ENCODE measurements around the gene CKAP5.

Gene CKAP5

DNA sequence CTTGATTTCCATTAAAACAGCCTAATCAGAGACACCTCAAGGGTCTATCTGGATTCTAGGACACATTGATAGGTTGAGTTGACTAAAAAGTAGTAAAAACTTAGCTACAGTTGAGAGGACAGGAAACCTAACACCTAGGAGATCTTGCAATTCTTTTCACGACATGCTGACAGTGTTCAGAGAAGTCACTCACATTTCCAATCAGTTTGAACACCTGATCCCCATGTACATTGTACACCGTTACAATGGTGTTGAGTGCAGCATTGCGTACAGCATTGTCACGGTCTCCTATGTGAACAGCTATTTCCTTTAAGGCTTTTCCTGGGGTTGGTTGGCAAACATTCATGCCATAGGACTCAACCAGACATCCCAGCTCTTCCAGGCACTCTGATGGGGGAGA is 84.3 kb downstream of the CKAP5 start:
- DNase-seq, result no peak

DNA sequence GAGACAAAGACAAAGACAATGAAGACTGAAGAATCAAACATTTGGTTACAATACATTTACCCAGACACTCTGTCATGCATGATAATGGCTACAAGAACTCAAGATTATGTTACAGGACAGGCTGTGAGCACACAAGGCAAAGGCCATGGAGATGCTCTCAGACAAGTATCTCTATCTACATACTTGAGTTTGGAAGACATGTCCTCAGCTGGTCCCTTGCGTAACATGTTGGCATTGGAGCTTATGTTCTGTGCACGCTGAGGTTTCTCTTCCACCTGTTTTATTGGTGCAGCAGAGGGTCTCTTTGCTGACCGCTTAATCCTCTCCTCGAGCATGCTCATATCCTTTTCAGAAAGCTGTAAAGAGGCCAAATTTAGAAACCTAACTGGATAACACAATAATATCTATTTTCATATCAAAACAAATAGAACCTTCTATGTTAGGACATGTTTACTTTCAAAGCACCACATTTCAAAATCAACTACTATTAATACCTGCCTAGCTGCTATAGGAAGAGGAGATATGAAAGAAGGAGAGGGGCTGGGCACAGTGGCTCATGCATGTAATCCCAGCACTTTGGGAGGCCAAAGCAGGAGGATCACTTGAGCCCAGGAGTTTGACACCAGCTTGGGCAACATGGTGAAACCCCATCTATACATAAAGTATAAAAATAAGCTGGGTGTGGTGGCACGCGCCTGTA is 85.5 kb downstream of the CKAP5 start:
- no peak for DNase-seq

DNA sequence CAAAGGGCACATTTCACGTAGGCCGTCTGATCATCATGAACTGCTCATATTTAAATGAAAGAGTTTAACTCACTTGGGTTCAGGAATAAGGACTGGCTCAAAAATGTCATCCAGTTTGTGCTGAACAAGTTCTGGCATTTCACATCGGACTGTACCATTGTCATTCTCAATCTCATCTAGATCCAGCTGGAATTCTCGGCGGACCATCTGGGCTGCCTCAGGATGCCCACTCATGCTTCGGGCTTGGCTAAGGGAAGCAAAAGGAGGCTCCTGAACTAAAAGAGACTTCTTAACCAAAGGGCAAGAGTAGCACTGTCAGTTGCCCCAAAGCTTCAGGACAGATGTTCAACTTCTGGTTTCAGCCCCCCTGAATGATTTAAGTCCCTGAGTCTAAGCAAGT is 86.9 kb downstream of the CKAP5 start:
- DNase-seq, result no peak

DNA sequence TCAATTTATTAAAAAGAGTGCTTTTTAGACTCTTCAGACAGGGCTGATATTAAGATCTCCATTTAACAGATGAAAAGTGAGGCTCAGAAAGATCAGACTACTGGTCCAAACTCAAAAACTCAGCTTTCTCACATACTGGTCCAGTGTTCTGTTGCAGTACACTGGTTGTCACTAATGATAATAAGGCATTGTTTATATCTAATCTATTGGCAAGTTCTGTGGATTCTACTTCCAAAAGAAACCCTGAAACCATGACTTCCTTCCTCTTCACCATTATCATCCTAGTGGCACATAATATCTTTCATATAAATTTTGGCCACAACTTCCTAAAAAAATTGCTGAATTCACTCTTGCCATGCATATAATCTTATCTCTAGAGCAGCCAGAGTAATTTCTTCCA is 90.1 kb downstream of the CKAP5 start:
- DNase-seq, result no peak

DNA sequence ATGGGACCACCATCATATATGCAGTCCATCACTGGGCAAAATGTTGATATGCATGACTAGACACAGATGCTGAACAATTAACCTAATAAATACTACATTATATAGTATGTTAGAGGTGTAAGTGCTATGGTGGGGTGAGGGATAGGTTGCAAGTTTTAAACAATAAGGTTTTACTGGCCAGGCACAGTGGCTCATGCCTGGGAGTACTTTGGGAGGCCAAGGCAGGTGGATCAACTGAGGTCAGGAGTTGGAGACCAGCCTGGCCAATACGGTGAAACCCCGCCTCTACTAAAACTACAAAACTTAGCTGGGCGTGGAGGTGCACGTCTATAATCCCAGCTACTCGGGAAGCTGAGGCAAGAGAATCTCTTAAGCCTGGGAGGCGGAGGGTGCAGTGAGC is 98.9 kb downstream of the CKAP5 start:
- no peak for DNase-seq

DNA sequence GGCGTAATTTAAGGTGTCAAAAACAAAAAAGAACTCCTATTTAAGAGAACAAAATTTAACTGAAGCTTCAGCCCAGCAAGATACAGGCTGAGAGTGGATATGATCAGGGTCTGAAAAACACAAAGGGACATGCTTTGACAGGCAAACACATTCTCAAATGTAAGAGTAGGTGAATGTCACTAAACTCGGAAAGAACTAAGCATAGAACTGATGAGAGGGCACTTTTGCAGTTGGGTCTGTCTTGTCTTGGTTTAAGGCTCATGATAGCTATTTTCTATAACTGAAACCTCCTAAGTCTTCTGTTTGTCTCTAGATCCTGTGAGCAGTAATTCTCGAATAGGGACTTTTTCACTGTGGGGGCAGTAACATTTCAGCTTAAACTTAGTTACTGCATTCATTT is 100.1 kb downstream of the CKAP5 start:
- DNase-seq, result no peak

DNA sequence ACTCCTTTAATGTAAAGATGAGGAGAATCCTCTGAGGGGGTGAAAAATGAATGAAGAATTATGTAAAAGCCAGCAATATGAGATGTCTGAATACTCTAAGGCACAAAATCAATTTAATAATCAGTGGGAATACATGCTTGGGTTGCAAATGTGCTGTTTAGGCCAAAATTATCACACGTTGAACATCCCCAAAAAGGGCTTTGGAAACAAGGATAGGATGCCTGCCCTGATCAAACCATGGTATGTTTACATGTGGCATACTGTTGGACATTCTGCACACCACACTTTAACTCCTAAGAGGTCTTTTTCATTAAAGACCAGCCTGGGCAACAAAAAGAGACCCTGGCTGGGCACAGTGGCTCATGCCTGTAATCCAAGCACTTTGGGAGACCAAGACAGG is 100.8 kb downstream of the CKAP5 start:
- DNase-seq, result no peak

DNA sequence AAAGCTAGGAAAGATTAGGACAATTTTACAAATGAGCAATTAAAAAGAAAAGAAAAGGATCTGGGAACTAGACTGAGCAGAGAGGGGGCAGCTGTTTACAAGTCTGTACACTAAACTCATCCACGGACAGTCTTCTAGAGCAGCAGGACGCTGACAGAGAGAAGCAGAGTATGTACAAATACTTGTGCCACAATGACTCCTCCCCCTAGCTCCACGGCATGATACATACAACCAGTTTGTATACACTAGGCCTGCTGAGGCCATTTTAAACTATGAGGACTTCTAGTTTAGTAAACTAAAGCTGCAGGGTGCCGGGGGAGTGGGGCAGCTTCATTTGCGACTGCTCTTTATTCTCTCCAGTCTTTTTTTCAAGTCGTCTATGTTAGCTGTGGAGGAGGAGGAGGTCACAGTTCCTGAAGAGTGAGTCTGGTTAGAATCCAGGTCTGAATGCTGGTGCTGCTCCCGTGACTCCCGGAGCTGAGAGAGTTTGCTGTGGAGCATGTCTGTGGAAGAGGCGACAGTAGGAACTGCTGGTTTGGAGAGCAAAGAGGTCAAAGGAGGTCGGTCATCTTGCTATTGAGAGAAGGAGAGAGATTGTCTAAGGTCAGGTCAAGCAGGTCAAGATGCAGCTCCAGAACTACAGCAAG is 102.3 kb downstream of the CKAP5 start:
- no peak for DNase-seq

DNA sequence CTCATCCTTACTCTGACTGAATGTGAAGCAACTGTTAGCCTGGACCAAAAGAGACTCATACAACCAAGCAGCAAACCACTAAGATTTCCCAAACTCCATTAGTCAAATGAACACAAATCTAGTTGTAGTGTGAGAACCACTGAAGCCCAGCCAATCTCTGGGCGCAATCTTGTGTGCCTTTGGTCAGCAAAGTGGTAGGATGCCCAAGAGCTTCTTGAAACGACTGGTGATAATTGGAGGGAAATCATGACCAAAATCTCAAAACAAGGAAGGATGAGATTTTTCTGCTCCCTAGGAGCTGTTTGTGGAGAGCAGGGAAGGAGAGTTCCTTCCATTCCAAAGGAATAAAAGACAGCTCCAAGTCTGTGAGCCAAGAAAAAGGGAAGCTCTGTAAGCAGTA is 103.0 kb downstream of the CKAP5 start:
- no peak for DNase-seq

DNA sequence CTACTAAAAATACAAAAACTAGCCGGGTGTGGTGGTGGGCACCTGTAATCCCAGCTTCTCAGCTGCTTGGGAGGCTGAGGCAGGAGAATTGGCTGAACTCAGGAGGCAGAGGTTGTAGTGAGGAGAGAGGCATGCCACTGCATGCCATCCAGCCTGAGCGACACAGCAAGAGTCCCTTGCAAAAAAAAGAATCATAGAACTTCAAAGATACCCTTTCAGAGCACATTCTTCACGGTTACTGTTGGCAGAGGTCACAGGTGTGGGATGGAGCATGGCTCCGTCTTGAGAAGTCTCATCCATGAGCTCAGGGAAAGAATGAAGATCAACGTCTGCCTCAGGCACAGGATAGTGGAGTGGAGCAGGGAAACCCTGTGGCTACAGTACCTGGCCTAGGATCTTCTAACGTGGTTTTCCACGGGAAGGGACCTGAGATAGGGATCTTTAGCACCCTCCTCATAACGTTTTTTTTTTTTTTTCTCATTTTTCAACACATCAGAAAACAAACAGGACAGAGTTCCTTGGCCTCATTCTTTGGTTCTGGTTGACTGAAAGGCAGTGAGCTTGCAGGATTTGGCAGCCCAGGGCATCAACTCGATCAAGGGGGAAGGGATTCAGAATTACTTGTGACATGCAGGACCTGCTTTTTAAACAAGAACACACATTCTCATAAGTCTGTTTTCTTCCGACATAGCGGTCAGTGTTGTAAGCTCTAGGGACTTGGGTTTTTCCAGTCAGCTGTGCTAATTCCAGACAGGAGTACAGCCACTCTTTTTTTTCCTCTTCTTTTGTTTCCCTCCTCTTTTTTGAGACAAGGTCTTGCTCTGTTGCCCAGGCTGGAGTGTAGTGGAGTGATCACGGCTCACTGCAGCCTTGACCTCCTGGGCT is 104.2 kb downstream of the CKAP5 start:
- no peak for DNase-seq

DNA sequence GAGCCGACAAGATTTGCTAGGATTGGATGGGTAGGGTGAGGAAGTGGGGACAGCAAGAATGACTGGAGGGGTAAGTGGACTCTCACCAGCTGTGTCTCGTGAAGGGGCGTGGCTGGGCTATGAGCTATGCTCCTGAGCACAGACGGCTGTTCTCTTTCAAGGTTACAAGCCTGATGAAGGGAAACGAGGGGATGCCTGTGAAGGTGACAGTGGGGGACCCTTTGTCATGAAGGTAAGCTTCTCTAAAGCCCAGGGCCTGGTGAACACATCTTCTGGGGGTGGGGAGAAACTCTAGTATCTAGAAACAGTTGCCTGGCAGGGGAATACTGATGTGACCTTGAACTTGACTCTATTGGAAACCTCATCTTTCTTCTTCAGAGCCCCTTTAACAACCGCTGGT is 107.2 kb downstream of the CKAP5 start:
- no peak for DNase-seq

DNA sequence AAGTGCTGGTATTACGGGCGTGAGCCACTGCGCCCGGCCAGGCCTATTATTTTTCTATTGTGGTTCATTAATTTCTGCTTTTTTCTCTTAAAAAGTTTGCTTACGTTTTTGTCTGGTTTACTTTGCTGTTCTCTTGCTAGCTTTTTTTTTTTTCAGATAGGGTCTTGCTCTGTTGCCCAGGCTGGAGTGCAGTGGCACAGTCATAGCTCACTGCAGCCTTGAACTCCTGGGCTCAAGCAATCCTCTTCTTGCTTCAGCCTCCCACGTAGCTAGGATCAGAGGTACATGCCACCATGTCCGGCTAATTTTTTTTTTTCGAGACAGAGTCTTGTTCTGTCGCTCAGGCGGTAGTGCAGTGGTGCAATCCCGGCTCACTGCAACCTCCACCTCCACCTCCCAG is 108.4 kb downstream of the CKAP5 start:
- DNase-seq, result no peak

DNA sequence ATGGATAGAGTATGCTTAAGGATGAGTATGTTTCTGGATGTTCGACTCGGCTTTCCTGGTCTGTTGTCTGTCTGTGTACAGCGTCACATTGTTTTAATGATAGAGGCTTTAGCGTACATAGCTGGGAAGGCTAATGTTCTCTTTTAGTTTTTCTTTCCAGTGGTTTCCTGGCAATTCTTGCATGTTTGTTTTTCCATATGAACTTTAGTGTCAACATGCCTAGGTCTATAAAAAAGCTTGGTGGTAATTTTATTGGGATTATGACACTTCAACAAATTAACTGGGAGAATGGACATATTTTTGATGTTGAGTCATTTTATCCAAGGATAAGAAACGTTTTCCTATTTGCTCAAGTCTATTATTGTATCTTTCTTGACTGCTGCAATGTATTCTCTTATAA is 109.5 kb downstream of the CKAP5 start:
- DNase-seq, result no peak

DNA sequence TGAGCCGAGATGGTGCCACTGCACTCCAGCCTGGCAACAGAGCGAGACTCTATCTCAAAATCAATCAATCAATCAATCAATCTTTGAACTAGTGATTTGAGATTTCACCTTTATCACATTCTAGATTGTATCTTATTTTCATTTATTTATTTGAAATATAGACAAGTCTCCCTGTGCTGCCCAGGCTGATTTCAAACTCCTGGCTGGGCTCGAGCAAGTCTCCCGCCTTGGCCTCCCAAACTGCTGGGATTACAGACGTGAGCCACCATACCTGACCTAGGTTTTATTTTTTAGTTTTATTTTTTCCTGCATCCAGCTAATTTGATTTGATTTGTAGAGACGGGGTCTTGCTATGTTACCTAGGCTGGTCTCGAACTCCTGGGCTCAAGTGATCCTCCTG is 109.9 kb downstream of the CKAP5 start:
- DNase-seq, result no peak

DNA sequence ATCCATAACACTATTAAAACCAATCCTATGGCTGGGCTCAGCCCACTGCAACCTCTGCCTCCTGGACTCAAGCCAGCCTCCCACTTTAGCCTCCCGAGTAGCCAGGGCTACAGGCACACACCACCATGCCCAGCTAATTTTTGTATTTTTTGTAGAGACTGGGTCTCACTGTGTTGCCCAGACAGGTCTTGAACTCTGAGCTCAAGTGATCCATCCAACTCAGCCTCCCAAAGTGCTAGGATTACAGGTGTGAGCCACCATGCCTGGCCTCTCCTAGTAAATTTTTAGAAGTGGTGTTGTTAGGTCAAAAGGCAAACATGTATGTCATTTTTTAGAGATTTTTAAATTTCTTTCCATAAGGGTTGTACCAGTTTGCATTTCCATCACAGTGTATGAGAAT is 112.8 kb downstream of the CKAP5 start:
- DNase-seq, result no peak

DNA sequence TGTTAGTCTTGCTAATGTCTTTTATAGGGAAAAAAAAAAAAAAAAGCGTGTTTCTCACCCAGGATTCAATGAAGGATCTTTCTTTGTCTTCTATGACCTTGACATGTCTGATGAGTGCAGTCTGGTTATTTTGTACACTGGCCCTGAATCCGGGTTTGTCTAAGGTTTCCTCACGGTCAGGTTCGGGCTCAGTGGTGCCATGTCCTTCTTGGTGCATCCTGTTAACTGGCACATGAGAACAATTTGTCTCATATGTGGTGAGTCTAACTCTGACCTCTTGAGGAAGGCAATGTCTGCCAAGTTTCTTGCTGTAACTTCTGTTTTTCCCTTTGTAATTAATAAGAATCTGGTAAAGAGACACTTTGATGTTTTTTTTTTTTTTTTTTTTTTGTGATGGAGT is 114.5 kb downstream of the CKAP5 start:
- no peak for DNase-seq

DNA sequence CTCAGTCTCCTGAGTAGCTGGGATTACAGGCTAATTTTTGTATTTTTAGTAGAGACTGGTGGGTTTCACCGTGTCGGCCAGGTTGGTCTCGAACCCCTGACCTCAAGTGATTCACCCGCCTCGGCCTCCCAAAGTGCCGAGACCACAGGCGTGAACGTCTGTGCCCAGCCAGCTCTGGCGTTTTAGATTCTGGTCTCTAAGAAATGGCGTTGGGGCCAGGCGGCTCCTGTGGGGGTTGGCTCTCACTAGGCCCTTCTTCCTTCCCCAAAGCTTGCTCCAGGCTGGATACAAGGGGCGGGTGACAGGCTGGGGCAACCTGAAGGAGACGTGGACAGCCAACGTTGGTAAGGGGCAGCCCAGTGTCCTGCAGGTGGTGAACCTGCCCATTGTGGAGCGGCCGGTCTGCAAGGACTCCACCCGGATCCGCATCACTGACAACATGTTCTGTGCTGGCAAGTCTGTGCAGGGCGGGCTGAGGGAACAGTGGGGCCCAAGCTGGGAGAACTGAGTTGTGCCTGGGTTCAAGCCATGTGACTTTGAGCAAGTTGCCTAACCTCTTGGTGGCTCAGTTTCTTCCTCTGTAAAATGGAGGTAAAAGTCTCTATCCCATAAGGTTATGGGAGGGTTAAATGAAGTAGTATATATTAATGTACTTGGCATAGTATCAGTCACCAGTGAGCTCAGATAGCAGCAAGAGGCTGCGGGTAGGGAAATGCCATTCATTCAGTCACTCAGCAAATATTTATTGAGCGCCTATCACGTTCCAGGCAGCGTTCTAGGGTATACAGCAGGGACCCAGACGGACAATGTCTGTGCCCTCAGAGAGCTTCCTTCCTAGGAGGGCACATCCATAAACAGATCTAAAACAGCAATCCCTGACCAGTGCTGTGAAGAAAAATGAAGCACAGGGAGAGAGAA is 116.7 kb downstream of the CKAP5 start:
- DNase-seq, result no peak

DNA sequence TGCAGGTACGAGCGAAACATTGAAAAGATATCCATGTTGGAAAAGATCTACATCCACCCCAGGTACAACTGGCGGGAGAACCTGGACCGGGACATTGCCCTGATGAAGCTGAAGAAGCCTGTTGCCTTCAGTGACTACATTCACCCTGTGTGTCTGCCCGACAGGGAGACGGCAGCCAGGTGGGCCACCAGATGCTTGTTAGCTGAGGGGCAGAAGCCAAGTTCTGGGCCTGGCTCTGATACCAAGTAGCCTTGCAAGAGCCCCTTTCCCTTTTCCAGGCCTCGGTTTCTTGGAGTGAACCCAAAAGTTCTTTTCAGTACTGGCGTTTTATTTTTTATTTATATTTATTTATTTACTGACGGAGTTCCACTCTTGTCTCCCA is 117.4 kb downstream of the CKAP5 start:
- no peak for DNase-seq

DNA sequence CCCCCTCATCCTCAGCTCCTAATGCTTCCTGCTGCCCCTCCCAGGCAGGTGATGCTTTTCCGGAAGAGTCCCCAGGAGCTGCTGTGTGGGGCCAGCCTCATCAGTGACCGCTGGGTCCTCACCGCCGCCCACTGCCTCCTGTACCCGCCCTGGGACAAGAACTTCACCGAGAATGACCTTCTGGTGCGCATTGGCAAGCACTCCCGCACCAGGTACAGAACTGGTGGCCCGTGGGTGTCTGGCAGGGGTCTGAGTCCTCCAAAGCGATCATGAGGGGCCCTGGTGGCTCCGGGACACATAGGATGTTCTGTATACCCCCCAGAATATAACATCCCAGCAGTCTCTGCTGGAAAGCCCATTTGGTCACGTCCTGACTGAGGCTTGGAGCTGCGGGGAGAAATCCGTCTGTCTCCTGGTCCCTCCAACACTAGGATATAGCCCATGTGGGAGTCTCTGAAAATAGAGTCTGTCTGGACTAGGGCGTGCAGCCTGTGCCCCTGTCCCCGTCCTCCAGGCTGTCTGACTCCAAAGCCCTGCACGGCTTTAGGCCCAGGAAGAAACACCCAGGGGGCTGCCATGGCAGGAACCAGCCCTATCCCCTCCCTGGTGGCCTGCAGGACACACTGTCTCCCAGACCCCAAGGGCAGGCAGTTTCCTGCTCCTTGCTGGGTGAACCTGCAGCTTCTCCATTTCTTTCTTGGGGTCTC is 118.0 kb downstream of the CKAP5 start:
- DNase-seq, result no peak

DNA sequence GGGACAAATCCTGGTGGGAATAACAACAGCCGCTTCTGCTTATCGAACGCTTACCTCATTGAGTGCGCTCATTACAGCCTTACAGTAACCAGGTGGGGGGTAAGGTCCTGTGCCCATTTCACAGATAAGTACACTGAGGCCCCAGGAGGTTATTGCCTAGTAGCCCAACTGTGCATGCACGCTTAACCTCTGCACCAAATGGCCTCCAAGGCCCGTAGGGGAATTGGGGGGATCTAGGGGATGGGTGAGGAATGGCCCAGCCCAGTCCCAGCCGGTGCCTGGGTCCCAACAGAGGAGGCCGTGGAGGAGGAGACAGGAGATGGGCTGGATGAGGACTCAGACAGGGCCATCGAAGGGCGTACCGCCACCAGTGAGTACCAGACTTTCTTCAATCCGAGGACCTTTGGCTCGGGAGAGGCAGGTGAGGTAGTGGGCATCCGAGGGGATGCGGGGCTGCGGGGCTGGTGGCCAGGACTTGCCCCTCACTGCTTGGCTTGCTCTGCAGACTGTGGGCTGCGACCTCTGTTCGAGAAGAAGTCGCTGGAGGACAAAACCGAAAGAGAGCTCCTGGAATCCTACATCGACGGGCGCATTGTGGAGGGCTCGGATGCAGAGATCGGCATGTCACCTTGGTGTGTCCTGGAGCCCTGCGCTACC is 119.7 kb downstream of the CKAP5 start:
- no peak for DNase-seq

DNA sequence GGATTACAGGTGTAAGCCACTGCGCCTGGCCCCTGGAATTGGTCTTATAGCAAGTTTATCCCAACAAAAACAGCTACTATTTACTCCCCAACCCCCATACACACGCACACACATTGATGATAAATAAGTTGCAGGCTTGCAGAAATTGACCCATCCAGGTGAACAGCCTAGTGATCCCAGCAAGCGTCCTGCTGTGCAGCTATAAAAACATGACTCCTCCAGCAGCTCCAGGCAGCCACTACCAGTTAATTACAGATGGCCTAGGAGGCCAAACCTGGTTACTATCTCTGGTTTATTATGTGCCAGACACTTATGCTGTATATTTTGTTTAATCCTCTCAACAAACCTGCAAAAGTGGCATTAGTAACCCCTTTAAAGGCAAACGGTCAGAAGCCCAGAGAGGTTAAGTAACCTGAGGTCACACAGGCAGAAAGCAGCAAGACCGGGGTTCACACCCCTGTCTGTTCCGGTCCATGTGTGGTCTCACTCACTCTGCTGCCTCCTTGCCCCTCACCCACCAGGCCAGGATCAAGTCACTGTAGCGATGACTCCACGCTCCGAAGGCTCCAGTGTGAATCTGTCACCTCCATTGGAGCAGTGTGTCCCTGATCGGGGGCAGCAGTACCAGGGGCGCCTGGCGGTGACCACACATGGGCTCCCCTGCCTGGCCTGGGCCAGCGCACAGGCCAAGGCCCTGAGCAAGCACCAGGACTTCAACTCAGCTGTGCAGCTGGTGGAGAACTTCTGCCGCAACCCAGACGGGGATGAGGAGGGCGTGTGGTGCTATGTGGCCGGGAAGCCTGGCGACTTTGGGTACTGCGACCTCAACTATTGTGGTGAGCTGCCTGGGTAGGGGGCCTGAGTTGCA is 120.5 kb downstream of the CKAP5 start:
- no peak for DNase-seq
